GM18505 (cell line): ENCODE results near the gene SRXN1.

Source experiments
- ATAC-seq: cut with Tn5 transposase; IDR thresholded peaks from one replicate; pipeline ENCODE4 v1.9.1; 2021; ENCODE audit not compliant: unreplicated experiment
- POLR2A ChIP-seq: IDR thresholded peaks from 4 replicates; pipeline ENCODE4 v1.6.1; 2011; ENCODE audit warnings: borderline replicate concordance; ENCODE audit not compliant: insufficient read depth, insufficient read length; ENCODE audit errors: extremely low read depth

Gene SRXN1

GRCh38 chr20:687468-688203, 34.6 kb upstream of the SRXN1 start:
- no peak for TF ChIP-seq POLR2A
- no peak for ATAC-seq

GRCh38 chr20:684676-685319, 31.8 kb upstream of the SRXN1 start:
- no peak for ATAC-seq
- no peak for TF ChIP-seq POLR2A

- ATAC-seq: no peak
- TF ChIP-seq POLR2A: no peak
Measured at GRCh38 chr20:682123-682522, 29.1 kb upstream of the SRXN1 start.

- no peak for ATAC-seq
- no peak for TF ChIP-seq POLR2A
Measured at GRCh38 chr20:680638-681187, 27.7 kb upstream of the SRXN1 start.

- no peak for ATAC-seq
- TF ChIP-seq POLR2A: no peak
Measured at GRCh38 chr20:677957-678356, 25.0 kb upstream of the SRXN1 start.

GRCh38 chr20:676967-677366, 24.0 kb upstream of the SRXN1 start:
- no peak for TF ChIP-seq POLR2A
- ATAC-seq: no peak

GRCh38 chr20:676315-676937, 23.4 kb upstream of the SRXN1 start:
- no peak for TF ChIP-seq POLR2A
- ATAC-seq: no peak

- no peak for TF ChIP-seq POLR2A
Measured at GRCh38 chr20:675453-676314, 22.7 kb upstream of the SRXN1 start, which contains the start of gene SCRT2. Gene SCRT2, minus strand, starts transcription at chr20:675802. Its CDS starts 201 bp downstream, at chr20:675601.

GRCh38 chr20:675033-675452, 22.0 kb upstream of the SRXN1 start:
- no peak for ATAC-seq
- TF ChIP-seq POLR2A: no peak

More at GRCh38 chr20:675453-676314, 22.7 kb upstream of the SRXN1 start, which contains the start of gene SCRT2:
- ATAC-seq: no peak

- no peak for ATAC-seq
- no peak for TF ChIP-seq POLR2A
Measured at GRCh38 chr20:673603-674001, 20.6 kb upstream of the SRXN1 start.

GRCh38 chr20:672963-673602, 20.1 kb upstream of the SRXN1 start:
- ATAC-seq: no peak
- no peak for TF ChIP-seq POLR2A
